Stimulated activated naive CD8-positive, alpha-beta T cell treated with anti-CD3 and anti-CD28 coated beads, Interleukin-15, Interleukin-2, amounts not matched to agents 100 ng/mL and 50 ng/mL, for 24 hours (primary cell): ENCODE results near the gene CFAP45.

Source experiments
- H3K27ac Mint-ChIP-seq: one replicate; pipeline ENCODE4 v1.8.0; 2021; ENCODE audit warnings: mild to moderate bottlenecking, mixed read lengths
- H3K27me3 Mint-ChIP-seq: one replicate; pipeline ENCODE4 v1.8.0; 2021; ENCODE audit warnings: mixed read lengths
- H3K36me3 Mint-ChIP-seq: one replicate; pipeline ENCODE4 v1.8.0; 2021; ENCODE audit warnings: low read depth, mixed read lengths
- H3K4me1 Mint-ChIP-seq: one replicate; pipeline ENCODE4 v1.8.0; 2021; ENCODE audit warnings: low read depth, mixed read lengths
- H3K4me3 Mint-ChIP-seq: one replicate; pipeline ENCODE4 v1.8.0; 2021; ENCODE audit warnings: mild to moderate bottlenecking, mixed read lengths
- H3K9me3 Mint-ChIP-seq: one replicate; pipeline ENCODE4 v1.8.0; 2021; ENCODE audit warnings: mixed read lengths

The CFAP45 gene

DNA sequence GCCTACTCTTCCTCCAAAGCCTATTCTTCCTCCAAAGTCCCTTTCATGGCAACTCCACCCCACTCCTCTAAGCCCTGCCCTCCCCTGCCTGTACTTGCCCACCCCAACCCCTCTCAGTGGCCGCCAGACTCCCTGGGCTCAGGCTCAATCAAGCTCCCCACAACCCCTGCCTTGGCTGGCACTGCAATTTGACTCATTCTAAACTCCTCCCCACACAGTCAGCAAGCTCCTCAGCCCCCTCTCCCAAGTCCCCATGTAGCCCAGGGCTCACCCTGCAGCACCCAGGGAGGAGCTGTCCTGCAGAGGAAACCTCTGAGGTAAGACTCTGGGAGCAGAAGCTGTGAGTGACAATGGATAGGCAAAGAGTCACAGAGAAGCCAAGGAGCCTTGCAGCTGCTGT, 33.9 kb downstream of the CFAP45 start:
- H3K4me3 Mint-ChIP-seq: no peak overlapping the region
- H3K9me3 Mint-ChIP-seq: no peaks in the 10 kb centered on the region
- no peaks in the 10 kb centered on the region for H3K36me3 Mint-ChIP-seq
- H3K4me1 Mint-ChIP-seq: peaks cover 10% of the 10 kb centered on the region
- H3K27ac Mint-ChIP-seq: no peak overlapping the region
- peaks cover 6% of the 10 kb centered on the region for H3K27me3 Mint-ChIP-seq

DNA sequence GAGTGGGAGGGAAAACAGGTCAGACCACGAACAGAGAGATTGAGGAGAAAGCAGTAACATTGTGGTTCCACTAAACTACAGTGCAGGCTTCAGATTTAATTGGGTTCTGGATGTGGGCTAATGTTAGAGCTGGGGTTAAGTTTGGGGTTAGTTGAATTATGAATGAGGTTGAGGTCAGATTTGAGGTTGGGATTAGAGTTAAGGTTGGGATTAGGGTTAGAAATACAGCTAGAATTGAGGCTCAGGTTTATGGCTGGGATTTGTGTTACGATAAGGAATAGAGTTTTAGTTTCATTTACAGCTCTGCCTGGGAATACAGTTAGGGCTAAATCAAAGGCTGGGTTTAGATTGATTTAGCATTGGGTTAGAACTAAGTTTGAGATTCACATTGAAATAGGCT, 35.7 kb downstream of the CFAP45 start:
- H3K27me3 Mint-ChIP-seq: peaks cover 6% of the 10 kb centered on the region
- H3K36me3 Mint-ChIP-seq: no peaks in the 10 kb centered on the region
- H3K4me1 Mint-ChIP-seq: peaks cover 10% of the 10 kb centered on the region
- no peaks in the 10 kb centered on the region for H3K9me3 Mint-ChIP-seq
- H3K27ac Mint-ChIP-seq: no peak overlapping the region
- no peak overlapping the region for H3K4me3 Mint-ChIP-seq

DNA sequence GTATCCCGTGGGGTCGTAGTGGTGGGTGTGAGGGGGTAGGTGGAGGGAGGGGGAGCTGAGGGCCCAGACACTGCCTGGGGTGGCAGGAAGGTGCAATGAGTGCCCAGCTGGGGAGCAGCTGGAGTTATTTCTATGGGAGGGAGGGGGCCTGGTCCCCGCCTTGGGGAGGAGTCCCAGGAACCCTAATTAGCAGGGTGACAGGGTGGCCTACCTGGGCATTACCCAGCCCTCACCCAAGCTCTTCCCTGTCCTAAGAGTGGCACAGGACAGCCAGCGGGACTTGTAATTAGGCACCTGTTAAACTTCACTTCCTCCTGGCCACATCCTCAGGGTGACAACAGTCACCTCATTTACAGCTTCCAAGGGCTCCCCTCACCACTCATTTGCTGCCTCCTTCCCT, 37.4 kb downstream of the CFAP45 start, which contains the start of gene VSIG8:
TSS of gene VSIG8 (minus strand) at position 101 of the 400 bp plus-strand sequence. CDS start 136 bp downstream, outside the sequence.
- Mint-ChIP-seq H3K4me1 (peaks cover 6% of the 10 kb centered on the region), H3K9me3 (no peaks in the 10 kb centered on the region), H3K36me3 (no peaks in the 10 kb centered on the region), H3K27ac (no peak within 1 kb of the TSS), H3K27me3 (peaks cover 6% of the 10 kb centered on the region), H3K4me3 (no peak within 1 kb of the TSS)

DNA sequence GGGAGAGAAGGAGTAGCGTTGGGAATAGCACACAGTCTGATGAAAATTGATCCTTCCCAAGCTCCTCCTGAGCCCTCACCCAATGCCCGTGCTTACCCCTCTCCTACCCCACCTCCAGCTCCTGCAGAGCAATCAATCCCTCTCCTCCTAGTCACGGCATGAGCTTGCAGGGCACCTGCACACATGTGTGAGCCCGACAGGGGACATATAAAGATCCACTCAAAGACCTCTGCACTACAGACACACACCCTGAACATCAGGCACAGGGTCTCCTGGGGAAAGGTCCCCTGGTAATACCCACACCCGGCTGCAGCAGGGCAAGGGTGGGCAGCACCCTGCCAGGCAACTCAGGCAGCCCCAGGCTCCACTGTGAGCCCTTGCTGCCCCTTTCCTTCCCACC, 37.9 kb downstream of the CFAP45 start:
- peaks cover 6% of the 10 kb centered on the region for H3K4me1 Mint-ChIP-seq
- no peak overlapping the region for H3K4me3 Mint-ChIP-seq
- no peak overlapping the region for H3K27ac Mint-ChIP-seq
- no peaks in the 10 kb centered on the region for H3K36me3 Mint-ChIP-seq
- peaks cover 6% of the 10 kb centered on the region for H3K27me3 Mint-ChIP-seq
- no peaks in the 10 kb centered on the region for H3K9me3 Mint-ChIP-seq

DNA sequence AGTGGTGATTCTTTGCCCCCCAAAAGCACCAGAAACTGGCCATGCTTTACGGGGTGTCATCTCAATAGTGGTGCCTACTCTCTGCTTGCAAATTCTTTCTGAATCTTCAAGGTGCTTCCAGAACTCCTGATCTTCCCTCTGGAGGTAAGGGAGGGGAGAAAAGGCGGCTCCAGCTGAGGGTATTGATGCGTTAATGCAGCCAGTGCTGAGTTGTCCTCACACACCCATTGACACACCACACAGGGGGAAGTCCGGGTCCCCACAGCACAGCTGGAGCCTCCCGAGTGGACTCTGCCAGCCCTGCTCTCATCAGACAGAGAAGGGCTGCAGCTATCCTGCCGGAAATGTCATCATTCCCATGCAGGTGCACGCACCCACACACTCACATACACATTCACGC, 38.7 kb downstream of the CFAP45 start:
- H3K27ac Mint-ChIP-seq: no peak overlapping the region
- H3K27me3 Mint-ChIP-seq: peaks cover 6% of the 10 kb centered on the region
- no peaks in the 10 kb centered on the region for H3K9me3 Mint-ChIP-seq
- H3K4me3 Mint-ChIP-seq: no peak overlapping the region
- peaks cover under 1% of the 10 kb centered on the region for H3K4me1 Mint-ChIP-seq
- no peaks in the 10 kb centered on the region for H3K36me3 Mint-ChIP-seq

DNA sequence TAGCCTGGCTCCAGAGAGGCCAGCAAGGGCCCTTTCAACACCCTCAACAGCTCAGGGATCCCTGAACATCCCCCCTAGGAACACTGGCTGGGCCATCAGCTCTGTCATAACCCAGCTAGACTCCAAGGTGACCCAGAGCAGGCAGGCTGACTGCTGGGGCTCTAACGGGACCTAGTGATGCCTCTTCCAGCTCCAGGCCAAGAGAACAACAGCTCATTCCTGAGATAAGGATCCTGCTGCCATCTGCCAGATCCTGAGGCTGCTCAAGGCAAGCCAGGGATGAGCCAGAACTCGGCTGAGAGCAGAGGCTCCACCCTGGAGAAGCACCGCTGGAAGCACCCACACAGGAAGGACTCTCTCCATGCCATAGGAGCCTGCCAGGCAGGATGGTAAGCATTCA, 39.5 kb downstream of the CFAP45 start:
- Mint-ChIP-seq H3K9me3 (no peaks in the 10 kb centered on the region), H3K36me3 (no peaks in the 10 kb centered on the region), H3K4me1 (peaks cover under 1% of the 10 kb centered on the region), H3K27ac (no peak overlapping the region), H3K27me3 (peaks cover 6% of the 10 kb centered on the region), H3K4me3 (no peak overlapping the region)

DNA sequence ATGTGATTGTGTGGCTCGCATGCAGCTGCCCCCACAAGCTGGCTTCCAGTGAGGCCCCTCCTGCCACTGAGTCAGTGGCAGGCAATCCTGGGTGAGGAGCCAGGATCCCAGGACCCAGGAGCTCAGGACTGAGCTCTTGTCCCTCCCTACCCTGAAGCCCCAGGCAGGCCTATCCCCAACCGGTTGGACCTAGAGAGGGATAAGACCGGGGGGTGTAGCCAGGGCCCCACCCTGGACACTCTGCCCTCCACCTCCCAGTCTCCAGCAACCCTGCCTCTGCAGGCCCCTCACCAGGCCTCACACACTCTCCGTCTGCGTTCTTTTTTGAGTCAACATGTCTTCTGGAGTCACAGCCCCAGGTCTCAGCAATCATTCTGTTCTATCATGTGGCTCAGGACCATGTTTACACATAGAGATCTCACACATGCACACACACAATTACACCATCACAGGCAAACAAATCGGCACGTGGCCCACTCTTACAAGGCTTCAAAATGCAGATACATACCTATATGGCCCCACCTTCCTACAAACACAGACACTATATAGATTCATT, 40.1 kb downstream of the CFAP45 start:
- H3K27ac Mint-ChIP-seq: no peak overlapping the region
- H3K4me3 Mint-ChIP-seq: no peak overlapping the region
- peaks cover 5% of the 10 kb centered on the region for H3K4me1 Mint-ChIP-seq
- H3K27me3 Mint-ChIP-seq: peaks cover 6% of the 10 kb centered on the region
- no peaks in the 10 kb centered on the region for H3K36me3 Mint-ChIP-seq
- H3K9me3 Mint-ChIP-seq: no peaks in the 10 kb centered on the region

DNA sequence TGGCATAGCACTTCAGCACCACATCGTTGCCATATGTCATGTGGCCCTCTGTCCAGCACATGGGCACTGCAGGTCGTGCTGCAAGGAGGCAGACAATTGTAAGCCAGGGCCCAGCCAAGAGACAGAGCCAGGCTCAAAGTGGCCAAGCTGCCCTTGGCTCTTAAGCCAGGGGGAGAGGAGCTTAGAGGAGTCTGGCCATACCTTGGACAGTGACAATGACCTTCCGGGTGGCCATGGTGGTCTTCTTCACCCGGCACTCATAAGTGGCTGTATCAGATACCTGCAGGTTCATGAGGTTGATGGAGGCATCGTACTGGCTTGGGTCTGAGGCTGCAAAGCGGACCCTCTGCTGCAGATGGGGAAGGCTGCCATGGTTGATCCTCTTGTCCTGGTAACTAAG, 42.1 kb downstream of the CFAP45 start:
- H3K9me3 Mint-ChIP-seq: no peaks in the 10 kb centered on the region
- H3K27ac Mint-ChIP-seq: no peak overlapping the region
- H3K27me3 Mint-ChIP-seq: no peaks in the 10 kb centered on the region
- no peak overlapping the region for H3K4me3 Mint-ChIP-seq
- H3K4me1 Mint-ChIP-seq: peaks cover 12% of the 10 kb centered on the region
- no peaks in the 10 kb centered on the region for H3K36me3 Mint-ChIP-seq

DNA sequence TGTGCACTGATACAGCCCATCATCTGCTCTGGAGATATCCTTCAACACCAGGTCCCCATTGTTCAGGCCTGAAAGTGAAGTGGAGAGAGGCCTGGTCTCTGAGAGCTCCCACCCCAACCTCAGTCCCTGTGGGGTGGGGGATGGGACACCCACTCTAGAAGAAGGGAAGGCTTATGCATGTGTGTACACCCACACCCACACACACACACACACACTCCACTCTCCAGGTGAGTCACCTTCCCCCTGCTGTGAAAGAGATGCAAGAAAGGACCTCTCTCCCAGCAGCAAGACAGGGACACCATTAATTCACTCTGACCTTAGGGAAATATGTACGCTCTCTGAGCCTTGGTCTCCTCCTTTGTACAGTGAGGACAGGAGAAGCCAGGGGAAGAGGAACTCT, 43.4 kb downstream of the CFAP45 start:
- Mint-ChIP-seq H3K27me3 (no peaks in the 10 kb centered on the region), H3K9me3 (no peaks in the 10 kb centered on the region)

DNA sequence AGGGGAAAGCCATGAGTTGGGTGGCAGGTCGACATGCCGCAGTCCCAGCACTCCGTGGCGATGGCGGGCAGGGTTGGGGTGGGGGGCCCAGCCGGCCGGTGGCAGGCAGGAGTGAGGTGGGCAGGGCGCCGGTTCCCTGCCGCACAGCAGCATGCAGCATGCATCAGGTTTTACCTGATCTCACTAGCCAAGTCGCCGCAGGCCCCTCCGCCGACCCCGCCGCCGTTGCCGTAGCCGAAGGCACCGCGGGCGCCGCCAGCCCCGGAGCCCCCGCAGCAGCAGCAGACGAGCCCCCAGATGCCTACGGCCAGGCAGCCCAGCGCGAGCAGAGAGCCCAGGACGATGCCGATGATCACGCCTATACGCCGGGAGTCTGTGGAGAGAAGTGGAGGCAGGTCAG, 44.3 kb downstream of the CFAP45 start:
- Mint-ChIP-seq H3K4me1 (peaks cover 12% of the 10 kb centered on the region), H3K36me3 (no peaks in the 10 kb centered on the region), H3K9me3 (no peaks in the 10 kb centered on the region), H3K4me3 (no peak overlapping the region), H3K27me3 (no peaks in the 10 kb centered on the region), H3K27ac (no peak overlapping the region)

More for the DNA sequence above, 43.4 kb downstream of the CFAP45 start:
- H3K36me3 Mint-ChIP-seq: no peaks in the 10 kb centered on the region
- no peak overlapping the region for H3K4me3 Mint-ChIP-seq
- H3K4me1 Mint-ChIP-seq: peaks cover 12% of the 10 kb centered on the region
- peak overlapping the region; percentile 18 for H3K27ac Mint-ChIP-seq

DNA sequence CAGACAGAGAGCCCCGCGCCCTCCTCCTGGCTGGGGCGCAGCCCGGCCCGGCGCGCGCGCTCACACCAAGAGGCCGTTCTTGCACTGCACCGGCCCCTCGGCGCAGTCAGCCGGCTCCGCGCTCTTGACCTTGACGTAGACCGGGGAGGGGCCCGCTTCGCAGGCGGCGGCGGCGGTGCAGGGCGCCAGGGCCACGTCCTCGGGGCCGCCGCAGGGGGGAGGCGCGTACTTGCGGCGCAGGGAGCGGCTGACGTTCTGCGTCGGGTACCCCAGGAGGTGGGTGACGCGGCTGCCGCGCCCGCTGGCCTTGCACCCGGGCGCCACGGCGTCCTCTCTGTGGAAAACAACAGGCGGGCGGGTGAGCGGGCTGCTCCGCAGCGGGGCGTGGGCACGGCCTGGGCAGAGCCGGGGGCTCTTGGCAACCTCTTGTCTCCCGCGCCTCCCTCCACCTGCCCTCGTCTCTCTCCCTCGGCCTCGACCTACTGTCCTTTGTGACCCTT, 45.2 kb downstream of the CFAP45 start:
- H3K4me1 Mint-ChIP-seq: peaks cover 12% of the 10 kb centered on the region
- no peaks in the 10 kb centered on the region for H3K9me3 Mint-ChIP-seq
- H3K27ac Mint-ChIP-seq: peak overlapping the region; percentile 64
- H3K4me3 Mint-ChIP-seq: peak overlapping the region; percentile 82
- no peaks in the 10 kb centered on the region for H3K27me3 Mint-ChIP-seq
- no peaks in the 10 kb centered on the region for H3K36me3 Mint-ChIP-seq

DNA sequence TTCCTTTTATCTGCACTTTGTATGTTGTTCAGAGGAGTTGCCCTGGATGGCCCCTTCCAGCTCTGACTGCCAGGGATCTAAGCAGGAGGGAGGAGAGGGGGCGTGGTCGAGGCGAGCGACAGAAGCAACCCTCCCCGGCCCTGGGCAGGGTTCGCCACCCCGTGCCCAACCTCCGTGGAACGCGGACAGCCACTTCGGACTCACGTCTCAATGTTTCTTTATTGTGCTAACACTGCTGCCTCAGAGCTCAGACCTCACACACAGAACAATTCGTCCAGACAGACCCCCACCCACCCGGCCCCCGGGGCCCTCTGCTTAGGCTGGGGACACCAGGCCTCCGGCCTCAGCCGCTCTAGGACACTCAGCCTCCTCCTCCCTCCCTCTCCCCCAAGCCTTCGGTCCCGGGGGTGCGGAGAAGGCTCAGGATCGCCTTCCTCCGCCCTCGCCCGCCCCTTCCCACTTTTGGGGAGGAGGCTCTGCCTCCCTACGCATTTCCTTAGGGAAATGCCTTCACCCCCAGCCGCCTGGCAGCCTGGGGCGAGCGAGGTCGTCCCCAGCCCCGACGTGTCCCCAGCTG, 45.8 kb downstream of the CFAP45 start:
- Mint-ChIP-seq H3K27ac (peak overlapping the region; percentile 7), H3K9me3 (no peaks in the 10 kb centered on the region), H3K4me3 (peak overlapping the region; percentile 82), H3K36me3 (no peaks in the 10 kb centered on the region), H3K27me3 (no peaks in the 10 kb centered on the region), H3K4me1 (peaks cover 12% of the 10 kb centered on the region)

DNA sequence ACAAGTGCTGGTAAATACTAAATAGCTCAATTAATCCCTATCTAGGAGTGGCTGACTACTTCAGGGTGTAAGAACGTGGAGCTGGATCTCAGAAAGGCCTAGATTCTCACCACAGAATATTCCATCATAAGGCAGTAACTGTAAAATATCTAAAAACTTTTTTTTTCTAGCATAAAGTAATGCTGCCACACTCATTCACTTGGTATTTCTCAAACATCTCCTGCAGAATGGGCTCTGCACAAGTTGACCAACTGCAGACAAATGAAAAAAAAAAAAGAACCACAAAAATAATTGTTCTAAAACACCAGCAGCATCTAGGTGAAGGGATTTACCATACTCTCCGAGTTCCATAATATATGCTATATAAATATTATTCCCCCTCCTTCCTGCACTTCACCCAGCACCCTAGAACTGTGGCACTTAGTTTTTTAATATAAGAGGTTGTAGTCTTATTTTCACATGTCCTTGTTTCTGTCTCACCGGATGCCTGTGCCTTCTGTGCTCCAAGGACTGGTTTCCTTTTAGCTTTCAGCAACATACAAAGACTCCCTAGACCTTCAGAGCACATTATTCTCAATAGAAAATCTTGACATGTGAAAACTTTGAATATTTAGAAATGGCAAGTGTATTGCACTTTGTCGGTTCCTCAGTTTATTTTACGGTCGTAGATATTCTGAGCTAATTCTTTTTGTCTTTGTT, 46.4 kb downstream of the CFAP45 start:
- no peaks in the 10 kb centered on the region for H3K36me3 Mint-ChIP-seq
- H3K27ac Mint-ChIP-seq: peak overlapping the region; percentile 7
- no peaks in the 10 kb centered on the region for H3K9me3 Mint-ChIP-seq
- H3K4me3 Mint-ChIP-seq: peak overlapping the region; percentile 82
- H3K27me3 Mint-ChIP-seq: no peaks in the 10 kb centered on the region
- H3K4me1 Mint-ChIP-seq: peaks cover 12% of the 10 kb centered on the region

DNA sequence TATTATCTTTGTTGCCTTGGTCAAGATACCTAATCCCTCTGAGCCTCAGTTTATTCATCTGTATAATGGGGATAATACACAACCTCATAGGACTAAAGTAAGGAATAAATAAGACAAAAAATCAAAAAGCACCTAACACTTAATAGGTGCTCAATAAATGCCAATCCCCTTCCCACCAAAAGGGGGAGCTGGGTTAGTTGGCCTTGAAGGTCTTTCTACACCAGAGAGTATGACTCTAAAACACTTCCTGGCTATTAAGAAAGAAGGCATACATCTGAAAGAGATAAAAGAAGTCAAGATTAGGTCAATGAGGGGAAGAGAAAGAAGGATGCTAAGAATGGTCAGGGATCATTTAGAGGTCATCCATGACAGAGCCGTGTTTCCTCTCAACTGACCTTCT, 48.6 kb downstream of the CFAP45 start:
- no peak overlapping the region for H3K27ac Mint-ChIP-seq
- H3K4me3 Mint-ChIP-seq: no peak overlapping the region
- H3K27me3 Mint-ChIP-seq: no peaks in the 10 kb centered on the region
- H3K9me3 Mint-ChIP-seq: no peaks in the 10 kb centered on the region
- H3K4me1 Mint-ChIP-seq: peaks cover 12% of the 10 kb centered on the region
- H3K36me3 Mint-ChIP-seq: no peaks in the 10 kb centered on the region

DNA sequence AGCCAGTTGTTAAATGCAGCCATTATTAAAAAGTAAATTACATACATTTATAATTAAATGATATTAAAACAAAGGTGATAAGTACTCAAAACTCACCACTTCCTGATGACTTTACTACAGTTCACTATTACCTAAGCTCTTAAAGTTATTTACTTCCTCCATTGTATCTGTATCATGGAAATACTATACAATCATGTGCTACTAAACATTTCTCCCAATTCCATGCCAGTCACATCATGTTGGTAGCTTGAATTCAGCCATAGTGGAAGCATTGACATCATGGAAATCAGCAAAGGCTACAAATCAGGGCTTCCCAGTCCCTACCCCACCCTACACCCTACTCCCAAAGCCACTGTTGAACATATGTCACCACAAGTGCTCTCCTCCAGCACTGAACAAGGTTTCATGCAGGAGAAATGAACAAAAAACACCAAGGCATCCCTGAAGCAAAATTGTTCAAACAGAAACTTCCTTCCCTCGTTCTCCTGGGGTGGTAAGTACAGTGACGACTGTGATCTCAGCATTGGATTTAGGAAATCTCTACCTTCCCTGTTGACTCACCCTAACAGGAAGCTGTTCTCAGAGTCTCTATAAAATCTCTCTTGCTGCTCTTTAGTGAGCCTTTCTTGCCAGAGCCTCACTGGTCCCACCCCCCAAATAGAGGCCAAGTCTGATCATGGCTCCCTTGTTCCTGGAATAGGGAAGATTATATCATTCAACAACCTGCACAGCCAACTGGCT, 50.2 kb downstream of the CFAP45 start:
- H3K27ac Mint-ChIP-seq: no peak overlapping the region
- no peaks in the 10 kb centered on the region for H3K9me3 Mint-ChIP-seq

More for the DNA sequence above, 50.2 kb downstream of the CFAP45 start:
- H3K36me3 Mint-ChIP-seq: no peaks in the 10 kb centered on the region
- no peaks in the 10 kb centered on the region for H3K27me3 Mint-ChIP-seq
- no peak overlapping the region for H3K4me3 Mint-ChIP-seq
- peaks cover 7% of the 10 kb centered on the region for H3K4me1 Mint-ChIP-seq
